IgD-negative memory B cell (primary cell): ENCODE data around the gene EPB42. TPM values are rescaled to one million over a fixed set of nuclear protein-coding genes. Genes with fewer than 3 reads are reported as not detected.

Experiments used
- H3K27ac Mint-ChIP-seq, 3 donors: one replicate each; pipeline ENCODE4 v1.8.0; 2020 to 2022; ENCODE audit warnings: mild to moderate bottlenecking in 3 of 3, mixed read lengths in 3 of 3, moderate library complexity in 1 of 3
- H3K27me3 Mint-ChIP-seq: one replicate; pipeline ENCODE4 v1.8.0; 2021; ENCODE audit warnings: mixed read lengths
- H3K36me3 Mint-ChIP-seq: one replicate; pipeline ENCODE4 v1.8.0; 2020; ENCODE audit warnings: mild to moderate bottlenecking, mixed read lengths
- H3K4me1 Mint-ChIP-seq, 3 donors: one replicate each; pipeline ENCODE4 v1.8.0; 2020 to 2022; ENCODE audit warnings: mixed read lengths in 3 of 3, mild to moderate bottlenecking in 1 of 3
- H3K4me3 Mint-ChIP-seq, 4 donors: one replicate each; pipeline ENCODE4 v1.8.0; 2020 to 2022; ENCODE audit warnings: mild to moderate bottlenecking in 4 of 4, mixed read lengths in 4 of 4, moderate library complexity in 3 of 4
- H3K9me3 Mint-ChIP-seq, 3 donors: one replicate each; pipeline ENCODE4 v1.8.0; 2020 to 2021; ENCODE audit warnings: mixed read lengths in 3 of 3, mild to moderate bottlenecking in 1 of 3
- polyA plus RNA-seq: library from polyadenylated mRNA; unstranded; fragments of 300-500 nt; fragmentation: Illumina TruSeq; gene quantifications from one replicate; pipeline ENCODE4 v1.2.3, GENCODE V29; 2021

EPB42 gene
- polyA plus RNA-seq, 1 donor from 2014 or later, result not detected

GRCh38 chr15:43165801-43166325 is 55.0 kb downstream of the EPB42 start:
- Mint-ChIP-seq H3K4me3 (no peak overlapping the region), H3K27ac (no peak overlapping the region), H3K36me3 (peaks cover 7% of the 10 kb centered on the region), H3K4me1 (no peaks in the 10 kb centered on the region), H3K27me3 (no peaks in the 10 kb centered on the region), H3K9me3 (no peaks in the 10 kb centered on the region)

- H3K4me3 Mint-ChIP-seq, result peak overlapping the region in 1 of 4 donors; percentile 47
- peak overlapping the region in 1 of 3 donors; percentile 43 for H3K27ac Mint-ChIP-seq
These were observed 67.5 kb downstream of the EPB42 start for GRCh38 chr15:43153269-43153668.

DNA sequence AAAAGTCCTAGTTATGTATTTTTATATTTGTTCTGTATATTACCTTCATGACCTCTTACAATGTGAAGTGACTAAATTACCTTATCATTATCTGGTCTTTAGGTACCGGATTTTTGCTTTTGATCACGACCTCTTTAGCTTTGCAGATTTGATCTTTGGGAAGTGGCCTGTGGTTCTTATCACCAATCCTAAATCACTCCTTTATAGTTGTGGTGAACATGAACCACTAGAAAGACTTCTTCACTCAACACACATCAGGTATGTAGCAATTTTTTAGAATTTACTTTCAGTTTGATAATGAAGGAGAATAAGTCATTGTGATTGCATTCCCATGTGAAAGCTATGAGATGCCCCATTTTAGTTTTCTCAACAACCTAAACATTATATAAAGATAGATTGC is 69.1 kb downstream of the EPB42 start:
- Mint-ChIP-seq H3K9me3 (no peaks in the 10 kb centered on the region), H3K4me3 (no peak overlapping the region), H3K27me3 (no peaks in the 10 kb centered on the region), H3K27ac (no peak overlapping the region), H3K36me3 (peaks cover 15% of the 10 kb centered on the region), H3K4me1 (peaks cover 0 to 7% (median 0%) of the 10 kb centered on the region in 3 donors)

More at GRCh38 chr15:43153269-43153668, 67.5 kb downstream of the EPB42 start:
- H3K27me3 Mint-ChIP-seq, result no peaks in the 10 kb centered on the region
- no peaks in the 10 kb centered on the region for H3K9me3 Mint-ChIP-seq
- H3K36me3 Mint-ChIP-seq, result peaks cover 12% of the 10 kb centered on the region
- peaks cover 0 to 7% (median 0%) of the 10 kb centered on the region in 3 donors for H3K4me1 Mint-ChIP-seq

DNA sequence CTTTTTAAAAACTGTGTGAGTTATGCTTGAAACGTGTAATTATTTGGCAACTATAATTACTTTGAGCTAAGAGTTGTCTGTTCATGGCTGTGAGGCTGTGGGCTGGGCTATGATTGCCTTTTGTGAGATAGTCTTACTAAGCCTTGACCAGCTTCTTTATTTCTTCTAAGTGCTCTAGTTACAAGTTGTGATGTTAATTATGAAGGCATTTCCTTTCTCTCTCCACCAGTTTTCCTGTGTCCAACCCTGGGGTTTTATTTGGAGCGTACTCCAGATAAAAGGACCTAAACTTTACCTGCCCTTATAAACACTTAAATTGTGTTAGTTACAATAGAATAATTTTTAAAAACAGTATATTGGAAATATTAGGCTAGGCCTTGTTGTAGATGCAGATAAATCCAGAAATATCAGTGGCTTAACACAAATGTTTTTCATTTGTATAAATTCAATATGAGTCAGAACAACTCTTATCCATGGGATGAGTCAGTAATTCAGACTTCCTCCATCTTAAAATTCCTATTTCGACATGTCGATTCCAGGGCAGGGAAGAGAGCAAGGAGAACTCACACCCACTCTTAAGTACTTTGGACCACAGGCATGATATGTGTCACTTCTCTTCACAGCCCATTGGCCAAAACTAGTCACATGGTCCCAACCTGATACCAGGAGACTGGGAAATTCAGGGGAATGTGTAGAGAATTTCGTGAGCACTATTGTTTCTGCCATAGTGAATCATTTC is 70.5 kb downstream of the EPB42 start:
- Mint-ChIP-seq H3K4me1 (peaks cover 3 to 8% (median 5%) of the 10 kb centered on the region in 3 donors), H3K27me3 (no peaks in the 10 kb centered on the region), H3K4me3 (no peak overlapping the region), H3K27ac (no peak overlapping the region), H3K9me3 (no peaks in the 10 kb centered on the region), H3K36me3 (peaks cover 13% of the 10 kb centered on the region)

Other genes starting within 250 kb of the EPB42 start
- gene UBR1, start 115.0 kb downstream of the EPB42 start, polyA plus RNA-seq, result 14.2 TPM
- gene TMEM62, start 87.4 kb downstream of the EPB42 start, polyA plus RNA-seq, result 18.0 TPM
- gene CCNDBP1, start 35.6 kb downstream of the EPB42 start, polyA plus RNA-seq, result 189 TPM
- gene TGM5, start 45.9 kb upstream of the EPB42 start, polyA plus RNA-seq, result not detected
- not detected for gene TGM7, start 81.2 kb upstream of the EPB42 start, polyA plus RNA-seq
- 2.8 TPM for gene LCMT2, start 109.6 kb upstream of the EPB42 start, polyA plus RNA-seq
- gene ZSCAN29, start 150.0 kb upstream of the EPB42 start, polyA plus RNA-seq, result 8.2 TPM
- gene TUBGCP4, start 150.1 kb upstream of the EPB42 start, polyA plus RNA-seq, result 19.8 TPM